DOHH2 (cell line): ENCODE results near the gene SNX20.

Experiments used
- EZH2phosphoT487 ChIP-seq: fragments of 200-600 bp; sonication (generic); IDR thresholded peaks from 2 replicates; pipeline ENCODE4 v1.6.1; 2017; ENCODE audit warnings: borderline replicate concordance, mild to moderate bottlenecking, antibody characterized with exemption, low read length, moderate library complexity, mixed read lengths
- TF ChIP-seq, protein P1 (sequence below): fragments of 200-600 bp; sonication (generic); IDR thresholded peaks from one replicate; pipeline ENCODE4 v1.5.1; 2014; ENCODE audit warnings: antibody characterized with exemption, mild to moderate bottlenecking, low read depth, low read length; ENCODE audit not compliant: poor library complexity, severe bottlenecking

DNA sequence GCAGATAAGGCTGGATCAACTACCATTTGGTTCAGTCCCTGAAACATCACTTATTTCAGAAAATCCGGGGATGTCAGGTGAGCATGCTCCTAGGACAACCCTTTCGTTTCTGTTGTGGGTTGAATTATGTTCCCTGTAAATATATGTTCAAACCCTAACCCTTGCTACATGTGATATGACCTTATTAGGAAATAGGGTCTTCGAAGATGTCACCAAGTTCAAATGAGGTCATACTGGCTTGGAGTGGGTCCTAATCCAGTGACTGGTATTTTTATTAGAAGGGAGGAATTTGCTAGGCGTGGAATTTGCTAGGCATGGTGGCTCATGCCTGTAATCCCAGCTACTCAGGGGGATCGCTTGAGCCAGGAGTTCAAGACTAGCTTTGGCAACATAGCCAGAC, 21.3 kb downstream of the SNX20 start:
- TF ChIP-seq, protein P1, sequence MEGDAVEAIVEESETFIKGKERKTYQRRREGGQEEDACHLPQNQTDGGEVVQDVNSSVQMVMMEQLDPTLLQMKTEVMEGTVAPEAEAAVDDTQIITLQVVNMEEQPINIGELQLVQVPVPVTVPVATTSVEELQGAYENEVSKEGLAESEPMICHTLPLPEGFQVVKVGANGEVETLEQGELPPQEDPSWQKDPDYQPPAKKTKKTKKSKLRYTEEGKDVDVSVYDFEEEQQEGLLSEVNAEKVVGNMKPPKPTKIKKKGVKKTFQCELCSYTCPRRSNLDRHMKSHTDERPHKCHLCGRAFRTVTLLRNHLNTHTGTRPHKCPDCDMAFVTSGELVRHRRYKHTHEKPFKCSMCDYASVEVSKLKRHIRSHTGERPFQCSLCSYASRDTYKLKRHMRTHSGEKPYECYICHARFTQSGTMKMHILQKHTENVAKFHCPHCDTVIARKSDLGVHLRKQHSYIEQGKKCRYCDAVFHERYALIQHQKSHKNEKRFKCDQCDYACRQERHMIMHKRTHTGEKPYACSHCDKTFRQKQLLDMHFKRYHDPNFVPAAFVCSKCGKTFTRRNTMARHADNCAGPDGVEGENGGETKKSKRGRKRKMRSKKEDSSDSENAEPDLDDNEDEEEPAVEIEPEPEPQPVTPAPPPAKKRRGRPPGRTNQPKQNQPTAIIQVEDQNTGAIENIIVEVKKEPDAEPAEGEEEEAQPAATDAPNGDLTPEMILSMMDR: no peak
- TF ChIP-seq EZH2phosphoT487: no peak
